ENCODE measurements around the gene IL22RA1.

The IL22RA1 gene

DNA sequence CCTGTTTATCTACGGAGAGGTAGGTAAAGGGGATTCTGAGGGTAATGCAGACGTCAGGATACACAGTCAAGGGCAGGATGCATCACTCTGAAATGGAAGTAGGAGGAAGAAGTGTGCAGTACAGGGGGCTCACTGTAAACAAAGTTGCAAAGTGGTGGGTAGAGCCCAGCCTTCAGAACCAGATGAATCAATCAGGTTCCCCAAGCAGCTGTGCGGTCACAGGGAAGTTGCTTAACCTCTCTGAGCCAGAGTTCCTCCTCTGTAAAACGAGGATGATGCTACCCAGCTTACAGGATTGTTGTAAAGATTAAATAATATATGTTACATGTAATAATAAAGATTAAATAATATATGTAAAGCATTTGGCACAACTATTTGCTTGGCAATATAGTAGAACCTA is 17.5 kb downstream of the IL22RA1 start:
- Histone ChIP-seq H3K4me2 (no peak overlapping the region), H3K79me2 (ENCODE audit: insufficient read depth, low read depth) (no peaks in the 10 kb centered on the region), H3K9ac (no peak overlapping the region), H3K4me1 (ENCODE audit: low read depth, poor library complexity, severe bottlenecking) (no peaks in the 10 kb centered on the region), H3K27me3 (ENCODE audit: insufficient read depth, low read depth) (no peaks in the 10 kb centered on the region), H3K27ac (no peak overlapping the region), H3K36me3 (ENCODE audit: insufficient read depth) (no peaks in the 10 kb centered on the region), H3K4me3 (IDR thresholded peaks at IDR 0.05; ENCODE audit: insufficient read depth, low read depth, low read length) (no peak overlapping the region), H4K20me1 (ENCODE audit: insufficient read depth) (no peaks in the 10 kb centered on the region), H2AFZ (ENCODE audit: low read depth) (no peak overlapping the region)
- TF ChIP-seq, protein P1, sequence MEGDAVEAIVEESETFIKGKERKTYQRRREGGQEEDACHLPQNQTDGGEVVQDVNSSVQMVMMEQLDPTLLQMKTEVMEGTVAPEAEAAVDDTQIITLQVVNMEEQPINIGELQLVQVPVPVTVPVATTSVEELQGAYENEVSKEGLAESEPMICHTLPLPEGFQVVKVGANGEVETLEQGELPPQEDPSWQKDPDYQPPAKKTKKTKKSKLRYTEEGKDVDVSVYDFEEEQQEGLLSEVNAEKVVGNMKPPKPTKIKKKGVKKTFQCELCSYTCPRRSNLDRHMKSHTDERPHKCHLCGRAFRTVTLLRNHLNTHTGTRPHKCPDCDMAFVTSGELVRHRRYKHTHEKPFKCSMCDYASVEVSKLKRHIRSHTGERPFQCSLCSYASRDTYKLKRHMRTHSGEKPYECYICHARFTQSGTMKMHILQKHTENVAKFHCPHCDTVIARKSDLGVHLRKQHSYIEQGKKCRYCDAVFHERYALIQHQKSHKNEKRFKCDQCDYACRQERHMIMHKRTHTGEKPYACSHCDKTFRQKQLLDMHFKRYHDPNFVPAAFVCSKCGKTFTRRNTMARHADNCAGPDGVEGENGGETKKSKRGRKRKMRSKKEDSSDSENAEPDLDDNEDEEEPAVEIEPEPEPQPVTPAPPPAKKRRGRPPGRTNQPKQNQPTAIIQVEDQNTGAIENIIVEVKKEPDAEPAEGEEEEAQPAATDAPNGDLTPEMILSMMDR (conservative IDR thresholded peaks at IDR 0.05; ENCODE audit: low read depth, low read length) = no peak

- TF ChIP-seq, protein P1 (conservative IDR thresholded peaks at IDR 0.05; ENCODE audit: low read depth, low read length) = no peak
- no peak overlapping the region for H3K9ac ChIP-seq
- no peaks in the 10 kb centered on the region for H3K79me2 ChIP-seq (ENCODE audit: insufficient read depth, low read depth)
- no peak overlapping the region for H3K4me3 ChIP-seq (IDR thresholded peaks at IDR 0.05; ENCODE audit: insufficient read depth, low read depth, low read length)
- no peaks in the 10 kb centered on the region for H3K4me1 ChIP-seq (ENCODE audit: low read depth, poor library complexity, severe bottlenecking)
- no peak overlapping the region for H3K4me2 ChIP-seq
- H3K36me3 ChIP-seq (ENCODE audit: insufficient read depth) = no peaks in the 10 kb centered on the region
- no peaks in the 10 kb centered on the region for H4K20me1 ChIP-seq (ENCODE audit: insufficient read depth)
- no peak overlapping the region for H3K27ac ChIP-seq
- no peak overlapping the region for H2AFZ ChIP-seq (ENCODE audit: low read depth)
- H3K27me3 ChIP-seq (ENCODE audit: insufficient read depth, low read depth) = no peaks in the 10 kb centered on the region
These were observed 18.0 kb downstream of the IL22RA1 start for GRCh38 chr1:24124980-24125379.

DNA sequence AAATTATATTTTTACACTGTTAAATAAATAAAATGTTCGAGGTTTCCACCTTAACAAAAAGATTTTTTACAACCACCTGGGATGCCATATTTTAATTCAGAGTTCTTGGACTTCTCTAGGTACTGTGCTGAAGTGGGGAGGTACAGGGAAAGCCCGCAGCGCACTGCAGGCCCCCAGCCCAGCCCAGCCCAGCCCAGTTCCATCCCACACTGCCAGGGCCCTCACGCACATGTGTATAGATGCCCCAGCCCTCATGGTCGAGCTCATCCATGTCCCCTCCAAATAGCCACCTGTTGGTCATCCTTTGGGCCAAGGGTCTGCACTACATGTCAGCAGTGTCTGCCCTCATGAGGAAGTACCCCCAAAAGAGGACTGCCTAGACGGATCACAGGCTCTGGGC is 19.3 kb downstream of the IL22RA1 start:
- Histone ChIP-seq H3K9ac (no peak overlapping the region), H3K27ac (no peak overlapping the region), H3K4me1 (ENCODE audit: low read depth, poor library complexity, severe bottlenecking) (no peaks in the 10 kb centered on the region), H3K79me2 (ENCODE audit: insufficient read depth, low read depth) (no peaks in the 10 kb centered on the region), H4K20me1 (ENCODE audit: insufficient read depth) (no peaks in the 10 kb centered on the region), H3K4me2 (no peak overlapping the region), H2AFZ (ENCODE audit: low read depth) (no peak overlapping the region), H3K4me3 (IDR thresholded peaks at IDR 0.05; ENCODE audit: insufficient read depth, low read depth, low read length) (no peak overlapping the region), H3K27me3 (ENCODE audit: insufficient read depth, low read depth) (no peaks in the 10 kb centered on the region), H3K36me3 (ENCODE audit: insufficient read depth) (no peaks in the 10 kb centered on the region)
- TF ChIP-seq, protein P1 (conservative IDR thresholded peaks at IDR 0.05; ENCODE audit: low read depth, low read length) = no peak

DNA sequence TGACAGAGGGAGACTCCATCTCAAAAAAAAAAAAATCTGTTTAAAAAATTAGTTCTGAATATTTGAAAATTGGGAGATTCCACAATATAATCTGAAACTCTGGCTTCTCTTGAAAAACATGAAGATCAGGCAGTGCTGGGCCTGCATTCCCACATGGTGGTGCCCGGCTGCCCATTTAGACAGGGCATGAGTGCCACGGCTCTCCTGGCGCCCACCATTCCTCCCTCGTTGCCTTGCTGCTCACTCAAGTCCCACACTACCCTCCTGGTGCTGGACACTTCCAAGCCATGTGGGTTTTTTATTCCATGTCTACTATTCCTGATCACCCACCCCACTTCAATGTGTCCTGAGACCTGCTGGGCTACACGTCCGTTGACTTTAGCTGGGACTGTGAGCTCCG is 20.2 kb downstream of the IL22RA1 start:
- no peak overlapping the region for H3K27ac ChIP-seq
- TF ChIP-seq, protein P1 (conservative IDR thresholded peaks at IDR 0.05; ENCODE audit: low read depth, low read length) = no peak
- no peak overlapping the region for H3K4me2 ChIP-seq
- H3K79me2 ChIP-seq (ENCODE audit: insufficient read depth, low read depth) = no peaks in the 10 kb centered on the region
- H3K4me1 ChIP-seq (ENCODE audit: low read depth, poor library complexity, severe bottlenecking) = no peaks in the 10 kb centered on the region
- no peaks in the 10 kb centered on the region for H3K27me3 ChIP-seq (ENCODE audit: insufficient read depth, low read depth)
- H3K9ac ChIP-seq = no peak overlapping the region
- H2AFZ ChIP-seq (ENCODE audit: low read depth) = no peak overlapping the region
- no peak overlapping the region for H3K4me3 ChIP-seq (IDR thresholded peaks at IDR 0.05; ENCODE audit: insufficient read depth, low read depth, low read length)
- no peaks in the 10 kb centered on the region for H3K36me3 ChIP-seq (ENCODE audit: insufficient read depth)
- H4K20me1 ChIP-seq (ENCODE audit: insufficient read depth) = no peaks in the 10 kb centered on the region

All from KMS-11 (cell line).